Motor neuron (in vitro differentiated cells): Measurements from ENCODE around the gene PPIC. TPM values are rescaled to one million over a fixed set of nuclear protein-coding genes. Genes with fewer than 3 reads are reported as not detected.
"Not testable (repeated sequence)": the region's sequence is repeated elsewhere in the genome, so short reads cannot be mapped to it uniquely, and the experiment has no call there.

ENCODE experiments used
- ATAC-seq, 8 experiments: fragments of 200-7000 bp; cut with Tn5 transposase; replicated peaks in 6 of 8; 2 replicates each; pipeline ENCODE4 v1.8.0; 2021; ENCODE audit warnings: mild to moderate bottlenecking in 8 of 8, moderate library complexity in 8 of 8
- H3K27ac ChIP-seq, 2 donors: fragments of 250-450 bp; sonication (Bioruptor Pico); 2 replicates each; pipeline ENCODE4 v1.9.0; 2021; ENCODE audit warnings: antibody characterized with exemption in 2 of 2, mild to moderate bottlenecking in 2 of 2, moderate library complexity in 1 of 2
- H3K4me1 ChIP-seq, 2 donors: fragments of 250-450 bp; sonication (Bioruptor Pico); replicated peaks in 1 of 2; 2 replicates each; pipeline ENCODE4 v1.6.1; 2021; ENCODE audit warnings: antibody characterized with exemption in 2 of 2, mild to moderate bottlenecking in 2 of 2, moderate library complexity in 1 of 2
- H3K4me3 ChIP-seq, 5 donors: fragments of 250-450 bp; sonication (Bioruptor Pico); 2 replicates each; pipeline ENCODE4 v1.9.0; 2021; ENCODE audit warnings: antibody characterized with exemption in 5 of 5, mild to moderate bottlenecking in 5 of 5, moderate library complexity in 4 of 5
- WGBS, 10 experiments: fragments of 450-650 bp; shearing (Covaris generic); methylation state at CpG; one replicate each; pipeline ENCODE4 v1.0.0; 2022; 5-methylcytosine and 5-hydroxymethylcytosine counted together
- in situ Hi-C, 9 experiments: fragments of 400-800 bp; cut with MboI; loops; one replicate each; pipeline ENCODE4 v1.15.0; 2021; ENCODE audit warnings: low sequenced_read_pairs in 9 of 9, low pct_unique_long_range_greater_than_20kb in 2 of 9; ENCODE audit not compliant: unreplicated experiment in 9 of 9
- total RNA-seq, 8 experiments: library from RNA; unstranded; fragments of 300-600 nt; gene quantifications; 2 replicates each; pipeline versions ENCODE4 v1.2.3 to v1.2.4, GENCODE V29; 2022

The PPIC gene
- total RNA-seq, 8 experiments from 2014 or later: 1.9 to 64.1 (median 8.9) TPM

- peaks cover 7 to 15% of the 10 kb centered on the region in 2 donors for H3K4me1 ChIP-seq
- ATAC-seq, H3K4me3 ChIP-seq, in situ Hi-C loops, H3K27ac ChIP-seq: not testable (repeated sequence)
- 70% methylated on average over 1 of the region's 1 CpG; no CpG with 5 or more reads in 9 of the 10 experiments for WGBS, 10 experiments
Measured at GRCh38 chr5:122973759-122974158, 62.8 kb downstream of the PPIC start.

Other genes with a start within 250 kb of the PPIC start
- gene SNX24, start 191.1 kb downstream of the PPIC start, total RNA-seq: 10 to 100 TPM in 7 of 8 experiments, 1 to 10 TPM in 1; 5.9 to 32.2 (median 14.9) TPM
- under 1 TPM; 0.05 to 0.76 (median 0.30) TPM for gene PRDM6, start 52.5 kb upstream of the PPIC start, total RNA-seq